Osteoblast (primary cell): ENCODE results near the gene FAM168B. TPM values are rescaled to one million over a fixed set of nuclear protein-coding genes. Genes with fewer than 3 reads are reported as not detected.

Experiments
- DNase-seq: peaks from one replicate; pipeline ENCODE4 v3.0.0; 2011; ENCODE audit warnings: low spot score, mixed read lengths; ENCODE audit not compliant: insufficient read length; ENCODE audit errors: missing footprints
- H2AFZ ChIP-seq: 2 replicates; pipeline ENCODE4 v1.6.0; 2011; ENCODE audit warnings: mild to moderate bottlenecking, low read length
- H3K27ac ChIP-seq: 2 replicates; pipeline ENCODE4 v1.5.1; 2011; ENCODE audit warnings: mild to moderate bottlenecking, low read depth, low read length, moderate library complexity
- H3K27me3 ChIP-seq: 2 replicates; pipeline ENCODE4 v1.6.0; 2012; ENCODE audit warnings: mild to moderate bottlenecking, control low read depth, inconsistent platforms, low read length, moderate library complexity; ENCODE audit not compliant: insufficient read depth
- H3K36me3 ChIP-seq: 2 replicates; pipeline ENCODE4 v1.5.1; 2011; ENCODE audit warnings: mild to moderate bottlenecking, low read length, control low read depth, moderate library complexity; ENCODE audit not compliant: insufficient read depth
- H3K4me1 ChIP-seq: 2 replicates; pipeline ENCODE4 v1.5.1; 2011; ENCODE audit warnings: mild to moderate bottlenecking, low read length, control low read depth, moderate library complexity; ENCODE audit not compliant: insufficient read depth
- H3K4me2 ChIP-seq: 2 replicates; pipeline ENCODE4 v1.6.0; 2011; ENCODE audit warnings: mild to moderate bottlenecking, low read length; ENCODE audit not compliant: insufficient read depth
- H3K4me3 ChIP-seq: fragments of 200-600 bp; sonication (generic); 3 replicates; pipeline ENCODE4 v1.5.1; 2012; ENCODE audit warnings: mild to moderate bottlenecking, low read length, inconsistent platforms; ENCODE audit not compliant: insufficient read depth
- H3K79me2 ChIP-seq: 2 replicates; pipeline ENCODE4 v1.6.0; 2012; ENCODE audit warnings: mild to moderate bottlenecking, low read length, control low read depth, inconsistent platforms; ENCODE audit not compliant: insufficient read depth
- H3K9me3 ChIP-seq: 2 replicates; pipeline ENCODE4 v1.5.1; 2011; ENCODE audit warnings: low read depth, low read length, control low read depth
- H4K20me1 ChIP-seq: 2 replicates; pipeline ENCODE4 v1.6.0; 2012; ENCODE audit warnings: mild to moderate bottlenecking, low read length, control low read depth; ENCODE audit not compliant: insufficient read depth
- total RNA-seq: library from RNA; depleted of rRNA; stranded (reverse); fragments of >200 nt; gene quantifications from 2 replicates; pipeline ENCODE4 v1.2.3, GENCODE V29; 2012
- TF ChIP-seq, protein P1 (sequence below): IDR thresholded peaks from 2 replicates; pipeline ENCODE4 v1.5.1; 2011; ENCODE audit warnings: mild to moderate bottlenecking, low read depth, low read length, moderate library complexity; ENCODE audit errors: extremely low read depth

FAM168B gene
- total RNA-seq, 1 donor, result 117 TPM

DNA sequence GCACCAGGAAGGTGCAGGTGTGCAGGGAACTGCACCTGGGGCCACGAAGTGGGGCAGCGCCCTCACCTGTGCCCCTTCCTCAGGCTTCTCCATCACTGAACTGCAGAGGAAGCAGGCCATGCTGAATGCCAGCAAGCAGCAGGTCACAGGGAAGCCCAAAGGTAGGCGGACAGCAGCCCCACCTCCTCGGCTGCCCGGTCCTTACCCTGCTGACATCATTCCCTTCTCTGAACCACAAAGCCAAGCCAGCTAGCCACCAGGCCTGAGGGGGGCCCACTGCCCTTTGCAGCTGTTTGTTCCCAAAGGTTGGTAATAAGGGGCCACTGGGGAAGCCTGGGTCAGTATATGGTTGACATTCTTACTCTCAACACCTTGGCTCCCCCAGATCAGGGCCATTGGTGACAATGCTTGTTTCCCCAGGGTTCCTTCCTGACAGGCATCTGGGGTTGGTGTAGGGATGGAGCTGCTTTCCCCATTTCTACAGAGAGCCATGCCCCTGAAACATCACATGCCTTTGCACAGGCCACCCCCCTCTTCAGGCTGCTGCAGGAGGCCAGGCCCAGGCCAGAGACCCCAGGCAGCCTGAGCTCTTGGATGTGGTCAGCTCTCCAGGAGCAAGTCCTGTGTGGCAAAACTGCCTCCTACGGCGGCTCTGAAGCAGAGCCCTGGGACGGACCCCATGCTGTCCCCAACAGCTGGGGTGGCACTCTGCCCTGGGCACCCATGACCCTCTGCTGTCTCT is 47.8 kb downstream of the FAM168B start:
- Histone ChIP-seq H3K4me1 (no peaks in the 10 kb centered on the region), H3K9me3 (no peaks in the 10 kb centered on the region), H3K4me2 (no peak overlapping the region), H3K27me3 (no peaks in the 10 kb centered on the region), H4K20me1 (peaks cover 12% of the 10 kb centered on the region), H3K27ac (no peak overlapping the region), H3K79me2 (peaks cover 3% of the 10 kb centered on the region), H2AFZ (no peak overlapping the region), H3K4me3 (no peak overlapping the region), H3K36me3 (peaks cover 23% of the 10 kb centered on the region)
- DNase-seq, result peak; percentile 78
- TF ChIP-seq, protein P1, sequence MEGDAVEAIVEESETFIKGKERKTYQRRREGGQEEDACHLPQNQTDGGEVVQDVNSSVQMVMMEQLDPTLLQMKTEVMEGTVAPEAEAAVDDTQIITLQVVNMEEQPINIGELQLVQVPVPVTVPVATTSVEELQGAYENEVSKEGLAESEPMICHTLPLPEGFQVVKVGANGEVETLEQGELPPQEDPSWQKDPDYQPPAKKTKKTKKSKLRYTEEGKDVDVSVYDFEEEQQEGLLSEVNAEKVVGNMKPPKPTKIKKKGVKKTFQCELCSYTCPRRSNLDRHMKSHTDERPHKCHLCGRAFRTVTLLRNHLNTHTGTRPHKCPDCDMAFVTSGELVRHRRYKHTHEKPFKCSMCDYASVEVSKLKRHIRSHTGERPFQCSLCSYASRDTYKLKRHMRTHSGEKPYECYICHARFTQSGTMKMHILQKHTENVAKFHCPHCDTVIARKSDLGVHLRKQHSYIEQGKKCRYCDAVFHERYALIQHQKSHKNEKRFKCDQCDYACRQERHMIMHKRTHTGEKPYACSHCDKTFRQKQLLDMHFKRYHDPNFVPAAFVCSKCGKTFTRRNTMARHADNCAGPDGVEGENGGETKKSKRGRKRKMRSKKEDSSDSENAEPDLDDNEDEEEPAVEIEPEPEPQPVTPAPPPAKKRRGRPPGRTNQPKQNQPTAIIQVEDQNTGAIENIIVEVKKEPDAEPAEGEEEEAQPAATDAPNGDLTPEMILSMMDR, result no peak

DNA sequence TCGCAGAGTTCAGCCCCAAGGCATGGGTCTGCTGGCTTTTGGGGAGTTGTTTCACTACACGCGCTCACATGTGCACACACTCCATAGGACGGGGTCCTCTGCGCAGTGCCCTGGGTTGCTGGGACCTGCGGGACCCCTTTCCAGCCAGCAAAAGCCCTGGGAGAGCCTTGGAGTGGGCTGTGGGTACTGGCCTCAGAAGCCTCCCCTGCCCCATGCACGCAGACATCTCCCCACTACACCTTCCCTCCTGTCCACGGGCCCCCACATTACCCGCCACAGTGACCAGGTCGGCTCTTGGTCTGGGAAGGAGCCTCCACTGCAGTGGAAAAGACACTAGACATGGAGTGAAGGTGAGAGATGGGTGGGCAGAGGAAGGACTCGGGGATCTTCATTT is 48.5 kb downstream of the FAM168B start:
- Histone ChIP-seq H3K4me2 (no peak overlapping the region), H3K27me3 (no peaks in the 10 kb centered on the region), H3K4me1 (no peaks in the 10 kb centered on the region), H3K36me3 (peaks cover 16% of the 10 kb centered on the region), H3K9me3 (no peaks in the 10 kb centered on the region), H3K79me2 (no peaks in the 10 kb centered on the region), H3K4me3 (no peak overlapping the region), H4K20me1 (peaks cover 12% of the 10 kb centered on the region), H3K27ac (no peak overlapping the region), H2AFZ (no peak overlapping the region)
- DNase-seq, result peak; percentile 48
- TF ChIP-seq, protein P1, result no peak

GRCh38 chr2:131044075-131044756 is 49.0 kb downstream of the FAM168B start:
- H2AFZ ChIP-seq, result no peak overlapping the region
- H3K79me2 ChIP-seq, result no peaks in the 10 kb centered on the region
- peaks cover 13% of the 10 kb centered on the region for H3K36me3 ChIP-seq
- H3K4me2 ChIP-seq, result no peak overlapping the region
- H3K4me1 ChIP-seq, result no peaks in the 10 kb centered on the region
- H3K27ac ChIP-seq, result no peak overlapping the region
- H4K20me1 ChIP-seq, result peaks cover 9% of the 10 kb centered on the region
- H3K27me3 ChIP-seq, result no peaks in the 10 kb centered on the region
- H3K9me3 ChIP-seq, result no peaks in the 10 kb centered on the region
- DNase-seq, result peak; percentile 83
- TF ChIP-seq, protein P1, result no peak
- no peak overlapping the region for H3K4me3 ChIP-seq

DNA sequence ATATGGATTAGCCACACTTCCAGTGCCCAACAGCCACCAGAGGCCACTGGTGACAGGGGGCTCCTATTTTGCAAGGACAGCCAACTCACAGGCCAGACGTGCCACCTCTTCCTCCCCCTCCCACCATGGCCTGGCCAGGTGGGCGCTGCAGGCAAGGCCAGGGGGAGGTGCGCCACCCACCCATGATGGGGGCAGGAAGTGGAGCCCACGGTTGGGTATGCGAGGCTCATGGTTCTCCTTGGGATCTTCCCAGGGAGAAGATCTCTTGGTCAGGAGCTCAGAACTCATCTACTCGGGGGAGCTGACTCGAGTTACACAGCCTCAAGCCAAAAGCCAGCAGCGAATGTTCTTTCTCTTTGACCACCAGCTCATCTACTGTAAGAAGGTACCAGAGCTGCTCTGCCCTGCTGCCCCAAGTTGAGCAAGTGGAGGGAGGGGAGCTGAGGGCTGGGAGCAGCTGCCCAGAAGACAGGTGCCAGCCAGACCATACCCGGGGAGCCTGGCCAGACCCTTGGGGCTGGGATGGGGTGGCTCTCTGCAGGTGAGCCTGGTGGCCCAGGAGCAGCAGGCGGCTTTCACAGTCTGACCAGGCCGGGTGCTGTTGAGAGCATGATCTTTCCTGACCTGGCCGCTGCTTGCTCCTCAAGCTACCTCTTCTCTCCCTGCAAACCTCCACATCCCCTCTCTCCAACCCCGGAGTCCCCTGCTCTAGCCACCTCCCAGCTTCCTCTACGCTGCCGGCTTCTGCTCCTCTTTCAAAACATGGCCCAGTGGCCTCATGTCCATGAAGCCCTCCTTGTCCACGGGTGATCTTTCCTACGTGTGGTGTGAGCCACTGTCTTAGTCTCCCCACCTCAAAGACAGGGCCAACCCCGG is 49.8 kb downstream of the FAM168B start:
- TF ChIP-seq, protein P1, result no peak
- peak; percentile 78 for DNase-seq
- Histone ChIP-seq H3K27ac (no peak overlapping the region), H4K20me1 (peaks cover 3% of the 10 kb centered on the region), H3K9me3 (no peaks in the 10 kb centered on the region), H3K4me1 (no peaks in the 10 kb centered on the region), H3K4me3 (no peak overlapping the region), H3K79me2 (no peaks in the 10 kb centered on the region), H3K27me3 (no peaks in the 10 kb centered on the region), H2AFZ (no peak overlapping the region), H3K4me2 (no peak overlapping the region), H3K36me3 (peaks cover 8% of the 10 kb centered on the region)
